Natural killer cell treated with Interleukin-12 subunit alpha and Interleukin-12 subunit beta and Interleukin-15 and Interleukin-18, amount 100 ng/mL, for 72 hours (primary cell): ENCODE data around the gene SPEM1. TPM values are rescaled to one million over a fixed set of nuclear protein-coding genes. Genes with fewer than 3 reads are reported as not detected.

Experiments
- ATAC-seq, 2 donors: fragments of 150-1000 bp; cut with Tn5 transposase in 1 of 2; sonication (Bioruptor Pico), chemical (Tn5 transposase) in 1 of 2; 2 replicates each; pipeline ENCODE4 v1.10.0; 2021
- DNase-seq: peaks from one replicate; pipeline ENCODE4 v3.0.0; 2022; ENCODE audit warnings: low spot score
- H3K27ac Mint-ChIP-seq, 2 donors: 1 replicate in 1 of 2; 2 replicates in 1 of 2; pipeline ENCODE4 v1.8.0; 2022; ENCODE audit warnings: mixed read lengths in 2 of 2, mild to moderate bottlenecking in 1 of 2, moderate library complexity in 1 of 2
- H3K27me3 Mint-ChIP-seq, 2 donors: 1 replicate in 1 of 2; 2 replicates in 1 of 2; pipeline ENCODE4 v1.8.0; 2022; ENCODE audit warnings: mixed read lengths in 2 of 2
- H3K36me3 Mint-ChIP-seq: one replicate; pipeline ENCODE4 v1.8.0; 2022; ENCODE audit warnings: mixed read lengths
- H3K4me1 Mint-ChIP-seq, 2 donors: 1 replicate in 1 of 2; 2 replicates in 1 of 2; pipeline ENCODE4 v1.8.0; 2022; ENCODE audit warnings: low read depth in 2 of 2, mixed read lengths in 2 of 2, mild to moderate bottlenecking in 1 of 2
- H3K4me3 Mint-ChIP-seq: one replicate; pipeline ENCODE4 v1.8.0; 2022; ENCODE audit warnings: mixed read lengths
- H3K9me3 Mint-ChIP-seq: 2 replicates; pipeline ENCODE4 v1.8.0; 2022; ENCODE audit warnings: mixed read lengths
- total RNA-seq, 2 donors: library from RNA; stranded (reverse); gene quantifications; one replicate each; pipeline ENCODE4 v1.2.3, GENCODE V29; 2022

Gene SPEM1
- total RNA-seq, 2 donors from 2014 or later: not detected

- ATAC-seq: no peak
- Mint-ChIP-seq H3K4me3 (peak overlapping the region; percentile 60), H3K27ac (peak overlapping the region; percentile 27 to 45), H3K27me3 (peaks cover 8 to 23% of the 10 kb centered on the region in 2 donors), H3K9me3 (no peaks in the 10 kb centered on the region), H3K36me3 (no peaks in the 10 kb centered on the region), H3K4me1 (peaks cover 13 to 21% of the 10 kb centered on the region in 2 donors)
- no peak for DNase-seq
Observed at GRCh38 chr17:7406235-7406825, 13.8 kb upstream of the SPEM1 start.

GRCh38 chr17:7407082-7407481 lies 13.0 kb upstream of the SPEM1 start:
- no peaks in the 10 kb centered on the region for H3K36me3 Mint-ChIP-seq
- H3K27ac Mint-ChIP-seq: peak overlapping the region in 1 of 2 donors; percentile 45
- H3K4me3 Mint-ChIP-seq: no peak overlapping the region
- DNase-seq (no peak), ATAC-seq (no peak)
- H3K4me1 Mint-ChIP-seq: peaks cover 13 to 17% of the 10 kb centered on the region in 2 donors
- peaks cover 8 to 23% of the 10 kb centered on the region in 2 donors for H3K27me3 Mint-ChIP-seq
- no peaks in the 10 kb centered on the region for H3K9me3 Mint-ChIP-seq

GRCh38 chr17:7407485-7408251 lies 12.5 kb upstream of the SPEM1 start, which contains the start of gene NLGN2:
Gene NLGN2, plus strand, starts transcription at chr17:7407845. Its CDS starts 411 bp downstream, at chr17:7408256.
- Mint-ChIP-seq H3K4me3 (no peak within 1 kb of the TSS), H3K27ac (peak within 1 kb of the TSS in 1 of 2 donors; percentile 45), H3K27me3 (peaks cover 8 to 23% of the 10 kb centered on the region in 2 donors), H3K36me3 (no peaks in the 10 kb centered on the region), H3K9me3 (no peaks in the 10 kb centered on the region), H3K4me1 (peaks cover 13 to 17% of the 10 kb centered on the region in 2 donors)
- DNase-seq (no peak), ATAC-seq (no peak)

GRCh38 chr17:7408252-7408727 lies 11.8 kb upstream of the SPEM1 start:
- Mint-ChIP-seq H3K27me3 (peaks cover 8 to 23% of the 10 kb centered on the region in 2 donors), H3K27ac (no peak overlapping the region), H3K4me1 (peaks cover 8 to 13% of the 10 kb centered on the region in 2 donors), H3K4me3 (no peak overlapping the region), H3K36me3 (no peaks in the 10 kb centered on the region), H3K9me3 (no peaks in the 10 kb centered on the region)
- no peak for DNase-seq
- no peak for ATAC-seq

GRCh38 chr17:7408863-7409262 lies 11.3 kb upstream of the SPEM1 start:
- no peaks in the 10 kb centered on the region for H3K9me3 Mint-ChIP-seq
- peaks cover 8 to 23% of the 10 kb centered on the region in 2 donors for H3K27me3 Mint-ChIP-seq
- H3K4me3 Mint-ChIP-seq: peak overlapping the region; percentile 2
- no peak for ATAC-seq
- no peak for DNase-seq
- H3K27ac Mint-ChIP-seq: peak overlapping the region in 1 of 2 donors; percentile 36
- no peaks in the 10 kb centered on the region for H3K36me3 Mint-ChIP-seq
- peaks cover 8 to 13% of the 10 kb centered on the region in 2 donors for H3K4me1 Mint-ChIP-seq

GRCh38 chr17:7409716-7410115 lies 10.4 kb upstream of the SPEM1 start:
- Mint-ChIP-seq H3K27me3 (peaks cover 8 to 23% of the 10 kb centered on the region in 2 donors), H3K27ac (no peak overlapping the region), H3K9me3 (no peaks in the 10 kb centered on the region), H3K4me3 (no peak overlapping the region), H3K4me1 (peaks cover 8 to 13% of the 10 kb centered on the region in 2 donors), H3K36me3 (no peaks in the 10 kb centered on the region)
- DNase-seq (no peak), ATAC-seq (no peak)

GRCh38 chr17:7410634-7411426 lies 9.3 kb upstream of the SPEM1 start:
- DNase-seq: no peak
- no peaks in the 10 kb centered on the region for H3K9me3 Mint-ChIP-seq
- H3K36me3 Mint-ChIP-seq: no peaks in the 10 kb centered on the region
- no peak overlapping the region for H3K27ac Mint-ChIP-seq
- peaks cover 5 to 19% of the 10 kb centered on the region in 2 donors for H3K27me3 Mint-ChIP-seq
- no peak overlapping the region for H3K4me3 Mint-ChIP-seq
- no peak for ATAC-seq
- peaks cover 4 to 9% of the 10 kb centered on the region in 2 donors for H3K4me1 Mint-ChIP-seq

GRCh38 chr17:7411427-7411750 lies 8.7 kb upstream of the SPEM1 start:
- Mint-ChIP-seq H3K4me1 (peaks cover 0 to 5% of the 10 kb centered on the region in 2 donors), H3K4me3 (no peak overlapping the region), H3K9me3 (no peaks in the 10 kb centered on the region), H3K36me3 (no peaks in the 10 kb centered on the region), H3K27ac (no peak overlapping the region), H3K27me3 (peaks cover 0 to 17% of the 10 kb centered on the region in 2 donors)
- ATAC-seq (no peak), DNase-seq (no peak)

- Mint-ChIP-seq H3K27me3 (peaks cover 0 to 17% of the 10 kb centered on the region in 2 donors), H3K4me3 (no peak overlapping the region), H3K4me1 (no peaks in the 10 kb centered on the region), H3K36me3 (no peaks in the 10 kb centered on the region), H3K27ac (no peak overlapping the region), H3K9me3 (no peaks in the 10 kb centered on the region)
- DNase-seq (no peak), ATAC-seq (no peak)
Observed at GRCh38 chr17:7413346-7413985, 6.7 kb upstream of the SPEM1 start.

- peaks cover 0 to 8% of the 10 kb centered on the region in 2 donors for H3K27me3 Mint-ChIP-seq
- no peaks in the 10 kb centered on the region for H3K9me3 Mint-ChIP-seq
- ATAC-seq (no peak), DNase-seq (no peak)
- H3K27ac Mint-ChIP-seq: no peak overlapping the region
- no peaks in the 10 kb centered on the region for H3K36me3 Mint-ChIP-seq
- no peak overlapping the region for H3K4me3 Mint-ChIP-seq
- H3K4me1 Mint-ChIP-seq: no peaks in the 10 kb centered on the region
Observed at GRCh38 chr17:7414837-7415236, 5.3 kb upstream of the SPEM1 start.

- Mint-ChIP-seq H3K4me1 (no peaks in the 10 kb centered on the region), H3K36me3 (no peaks in the 10 kb centered on the region), H3K27me3 (peaks cover 0 to 4% of the 10 kb centered on the region in 2 donors), H3K9me3 (no peaks in the 10 kb centered on the region), H3K4me3 (no peak overlapping the region), H3K27ac (no peak overlapping the region)
- no peak for ATAC-seq
- no peak for DNase-seq
Observed at GRCh38 chr17:7415784-7416183, 4.3 kb upstream of the SPEM1 start.

GRCh38 chr17:7416323-7416722 lies 3.8 kb upstream of the SPEM1 start:
- Mint-ChIP-seq H3K4me1 (no peaks in the 10 kb centered on the region), H3K36me3 (no peaks in the 10 kb centered on the region), H3K27me3 (peaks cover 0 to 4% of the 10 kb centered on the region in 2 donors), H3K27ac (peak overlapping the region in 1 of 2 donors; percentile 14), H3K4me3 (no peak overlapping the region), H3K9me3 (no peaks in the 10 kb centered on the region)
- DNase-seq (no peak), ATAC-seq (no peak)

GRCh38 chr17:7417056-7417655 lies 3.0 kb upstream of the SPEM1 start:
- DNase-seq (no peak), ATAC-seq (no peak)
- Mint-ChIP-seq H3K27me3 (peaks cover 0 to 4% of the 10 kb centered on the region in 2 donors), H3K36me3 (no peaks in the 10 kb centered on the region), H3K27ac (peak overlapping the region in 1 of 2 donors; percentile 14), H3K4me3 (no peak overlapping the region), H3K9me3 (no peaks in the 10 kb centered on the region), H3K4me1 (no peaks in the 10 kb centered on the region)
